ENCODE data around the gene ZNF724. TPM values are rescaled to one million over a fixed set of nuclear protein-coding genes. Genes with fewer than 3 reads are reported as not detected.

Gene ZNF724
- total and polyA plus RNA-seq, 2 of the 8 experiments (the other 6 are each of a cell fraction or from before 2014, with no cell fraction given): 8.7 to 67.2 TPM

DNA sequence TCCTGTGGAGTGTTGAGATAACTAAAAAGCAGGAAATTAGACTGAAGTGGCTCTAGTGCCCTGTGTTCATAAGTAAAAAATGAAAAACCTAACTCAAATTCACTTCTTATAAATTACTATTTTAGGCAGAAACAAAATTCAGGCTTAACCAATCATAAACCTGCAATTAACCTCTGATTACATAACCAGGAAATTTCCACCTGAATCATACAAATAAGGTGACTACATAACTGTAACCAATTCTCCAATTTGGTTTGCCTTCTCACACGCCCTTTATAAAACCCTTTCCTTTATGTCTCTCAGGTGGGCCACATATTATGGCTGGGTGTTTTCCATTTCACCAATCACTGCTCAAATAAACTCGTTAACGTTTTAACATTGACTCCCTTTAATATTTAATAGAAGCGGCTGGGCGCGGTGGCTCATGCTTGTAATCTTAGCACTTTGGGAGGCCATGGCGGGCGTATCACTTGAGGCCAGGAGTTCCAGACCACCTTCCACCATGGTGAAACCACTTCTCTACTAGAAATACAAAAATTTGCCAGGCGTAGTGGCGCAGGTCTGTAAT, 22.9 kb upstream of the ZNF724 start:
- DNase-seq (ENCODE audit: low read depth in 1 of 2, low spot score in 2 of 2) (no peak), FAIRE-seq (no peak)
- peaks cover 0 to 6% (median 1%) of the 10 kb centered on the region in 4 experiments; a peak in 3 of 7 replicates for H3K4me1 ChIP-seq (replicated peaks in 1 of 4; ENCODE audit: control insufficient read depth in 3 of 4, insufficient read depth in 4 of 4, low read length in 3 of 4)
- H3K4ac ChIP-seq (replicated peaks; ENCODE audit: insufficient read length, low read depth, low read length): no peak overlapping the region
- H3K9ac ChIP-seq (replicated peaks in 1 of 4; ENCODE audit: extremely low read depth in 1 of 4, low read depth in 3 of 4, low read length in 3 of 4): peak overlapping the region; percentile 56 to 99 (median 98); a peak in 6 of 7 replicates
- peak overlapping the region; percentile 19; the same call in 1 of the 2 replicates for H3K18ac ChIP-seq (ENCODE audit: extremely low read depth, low read length)
- H3K27me3 ChIP-seq (replicated peaks in 1 of 4; ENCODE audit: control insufficient read depth in 3 of 4, extremely low read depth in 1 of 4, insufficient read depth in 3 of 4, low read length in 3 of 4): no peaks in the 10 kb centered on the region
- H3K56ac ChIP-seq (replicated peaks; ENCODE audit: insufficient read length, low read depth, low read length): no peak overlapping the region
- H2BK5ac ChIP-seq (ENCODE audit: low read depth, low read length): peak overlapping the region; percentile 99; the same call in 1 of the 2 replicates
- WGBS, 2 experiments (ENCODE audit: extremely low coverage in 1 of 2, insufficient coverage in 1 of 2, insufficient read length in 1 of 2, insufficient replicate concordance in 2 of 2, low coverage in 1 of 2, low lambda C conversion rate in 2 of 2, missing lambda C conversion rate in 1 of 2): 4% methylated on average over 10 of the region's 10 CpGs; no CpG with 5 or more reads in 1 of the 2 experiments
- H4K5ac ChIP-seq (ENCODE audit: insufficient read length, low read depth, low read length): no peak overlapping the region
- CTCF ChIA-PET (ENCODE audit: partially characterized antibody): interaction anchor here (0.6 kb wide), 1 partner anchor 67 kb away, joined by 4 read pairs; no protein-coding TSS in a partner anchor
- POLR2A ChIA-PET (ENCODE audit: partially characterized antibody): interaction anchor here (0.6 to 18.2 kb wide), 18 partner anchors 17 to 490 kb away, joined by 3 to 383 read pairs (median 4); partner anchors contain the start of genes ZNF724, ZNF730 and ZNF91
- no peaks in the 10 kb centered on the region for H3K9me3 ChIP-seq (ENCODE audit: insufficient read depth in 2 of 2, low read depth in 1 of 2, low read length in 1 of 2)
- no peak overlapping the region for H3K23ac ChIP-seq (ENCODE audit: insufficient read length)
- H4K20me1 ChIP-seq (replicated peaks in 1 of 2; ENCODE audit: control insufficient read depth in 1 of 2, insufficient read depth in 2 of 2, low read length in 2 of 2): peaks cover 0 to 3% of the 10 kb centered on the region in 2 experiments
- no peaks in the 10 kb centered on the region for H3K23me2 ChIP-seq (ENCODE audit: low read depth, low read length)
- H3K4me3 ChIP-seq (ENCODE audit: extremely low read depth in 1 of 4, insufficient read depth in 2 of 4, low read depth in 3 of 4, low read length in 4 of 4): peak overlapping the region; percentile 78 to 98 (median 93)
- peaks cover 2% of the 10 kb centered on the region for H3K79me1 ChIP-seq (ENCODE audit: low read depth, low read length)
- no peak overlapping the region for H2AFZ ChIP-seq (ENCODE audit: low read length)
- no peak overlapping the region for H2BK20ac ChIP-seq (ENCODE audit: low read length)
- no peak overlapping the region for H4K91ac ChIP-seq (replicated peaks; ENCODE audit: insufficient read length, low read length)
- peak overlapping the region; percentile 99 for H3K27ac ChIP-seq (ENCODE audit: low read depth, low read length)
- no peak overlapping the region for H2BK15ac ChIP-seq (ENCODE audit: low read length)
- peak overlapping the region; percentile 68 to 85 for H3K4me2 ChIP-seq (ENCODE audit: insufficient read depth in 1 of 2, low read depth in 2 of 2, low read length in 2 of 2)
- H2BK120ac ChIP-seq (replicated peaks; ENCODE audit: low read depth, low read length): no peak overlapping the region
- H4K8ac ChIP-seq (ENCODE audit: extremely low read depth, insufficient read depth, low read length): peak overlapping the region; percentile 99
- H3K79me2 ChIP-seq (ENCODE audit: control insufficient read depth in 1 of 2, insufficient read depth in 2 of 2, low read length in 2 of 2): peaks cover 4 to 43% of the 10 kb centered on the region in 2 experiments; a peak in 3 of 4 replicates
- peaks cover 5 to 31% (median 14%) of the 10 kb centered on the region in 4 experiments; a peak in 7 of 8 replicates for H3K36me3 ChIP-seq (ENCODE audit: control insufficient read depth in 2 of 4, insufficient read depth in 4 of 4, low read length in 3 of 4)
- no peak overlapping the region; the same call in 1 of the 2 replicates for H2BK12ac ChIP-seq (ENCODE audit: low read depth, low read length)
- no peak overlapping the region for H2AK5ac ChIP-seq (ENCODE audit: low read depth, low read length)
- no peak overlapping the region for H3K14ac ChIP-seq (ENCODE audit: insufficient read length)
- TF ChIP-seq EZH2 (IDR thresholded peaks at IDR 0.05; ENCODE audit: low read depth, low read length, severe bottlenecking) (no peak), TCF12 (IDR thresholded peaks at IDR 0.05; ENCODE audit: low read depth, low read length) (no peak), PHF8 (conservative IDR thresholded peaks at IDR 0.05; ENCODE audit: low read depth, low read length) (no peak), CREB1 (IDR thresholded peaks at IDR 0.05) (no peak), SP1 (IDR thresholded peaks at IDR 0.05; ENCODE audit: low read depth, low read length) (no peak), SP2 (IDR thresholded peaks at IDR 0.05; ENCODE audit: low read length) (no peak), GTF2F1 (IDR thresholded peaks at IDR 0.05; ENCODE audit: borderline replicate concordance, low read depth, low read length) (no peak), CBX5 (IDR thresholded peaks at IDR 0.05; ENCODE audit: low read depth, low read length) (no peak), CHD1 (IDR thresholded peaks at IDR 0.05; ENCODE audit: low read depth, low read length) (no peak), HDAC6 (IDR thresholded peaks at IDR 0.05; ENCODE audit: low read depth, low read length) (no peak), NRF1 (IDR thresholded peaks at IDR 0.05; ENCODE audit: low read depth, low read length) (no peak), BRCA1 (IDR thresholded peaks at IDR 0.05; ENCODE audit: low read depth, low read length) (no peak), ZNF274 (IDR thresholded peaks at IDR 0.05; ENCODE audit: borderline replicate concordance, extremely low read depth, low read length) (no peak)

Measured in H1 (cell line).